ENCODE data around the gene CACNB1. TPM values are rescaled to one million over a fixed set of nuclear protein-coding genes. Genes with fewer than 3 reads are reported as not detected.

CACNB1 gene
- total RNA-seq, 1 experiment from 2014 or later = 20.0 TPM

GRCh38 chr17:39174920-39175694 lies 22.4 kb downstream of the CACNB1 start:
- no peak overlapping the region for H4K5ac ChIP-seq (ENCODE audit: insufficient read length, low read depth, low read length)
- H3K9me3 ChIP-seq (ENCODE audit: control insufficient read depth, low read depth, low read length) = no peaks in the 10 kb centered on the region
- no peak overlapping the region for H2BK15ac ChIP-seq (ENCODE audit: low read depth, low read length)
- H2BK12ac ChIP-seq (ENCODE audit: insufficient read length, low read depth, low read length) = no peak overlapping the region
- H3K27ac Mint-ChIP-seq = no peak overlapping the region; a peak in 2 of 7 replicates
- H2BK20ac ChIP-seq (ENCODE audit: low read depth, low read length, poor library complexity, severe bottlenecking) = no peak overlapping the region
- H3K27ac ChIP-seq (ENCODE audit: insufficient read length, low read depth, low read length) = no peak overlapping the region
- peak; percentile 96 for TF ChIP-seq CTCF (conservative IDR thresholded peaks at IDR 0.05)
- no CpG with 5 or more reads among the region's 35 CpGs for WGBS (ENCODE audit: extremely low coverage, insufficient read length, low lambda C conversion rate)
- no peak overlapping the region for H3K4ac ChIP-seq (ENCODE audit: low read depth, low read length)
- H3K36me3 Mint-ChIP-seq (ENCODE audit: insufficient read depth in 1 of 3, low read depth in 3 of 3) = peaks cover 7 to 36% (median 11%) of the 10 kb centered on the region in 3 experiments
- no peaks in the 10 kb centered on the region for H3K9me3 Mint-ChIP-seq
- no peak overlapping the region for H3T11ph ChIP-seq (ENCODE audit: low read length)
- peaks cover 31 to 52% of the 10 kb centered on the region in 2 experiments for H3K4me1 Mint-ChIP-seq
- H3K9ac ChIP-seq (ENCODE audit: extremely low read depth, insufficient read length, low read length) = no peak overlapping the region
- H3K27me3 ChIP-seq (ENCODE audit: insufficient read depth, low read length) = no peaks in the 10 kb centered on the region
- H4K8ac ChIP-seq (replicated peaks; ENCODE audit: insufficient read length, low read depth, low read length) = no peak overlapping the region
- no peak overlapping the region for H2BK5ac ChIP-seq (ENCODE audit: insufficient read length, low read length)
- H2BK120ac ChIP-seq (ENCODE audit: low read depth, low read length, poor library complexity, severe bottlenecking) = no peak overlapping the region
- H3K4me2 ChIP-seq (ENCODE audit: insufficient read depth, insufficient read length, low read length) = no peak overlapping the region
- H2AFZ ChIP-seq (ENCODE audit: low read length) = no peak overlapping the region
- no peak overlapping the region for H4K91ac ChIP-seq (ENCODE audit: insufficient read length, low read depth, low read length)
- H3K4me1 ChIP-seq (ENCODE audit: insufficient read depth, low read length) = no peaks in the 10 kb centered on the region; the same call in 1 of the 2 replicates
- peaks cover 6% of the 10 kb centered on the region for H3K27me3 Mint-ChIP-seq (ENCODE audit: low read depth)
- no peaks in the 10 kb centered on the region for H3K23me2 ChIP-seq (ENCODE audit: insufficient read length, low read depth, low read length, poor library complexity, severe bottlenecking)
- no peaks in the 10 kb centered on the region for H3K79me2 ChIP-seq (ENCODE audit: insufficient read depth, low read length)
- no peak overlapping the region for H3K14ac ChIP-seq (ENCODE audit: insufficient read depth, low read length)
- H3K4me3 Mint-ChIP-seq = peak overlapping the region; percentile 36 to 50; a peak in 4 of 5 replicates
- no peak overlapping the region for H3K56ac ChIP-seq (ENCODE audit: insufficient read length, low read depth, low read length)
- peak; percentile 94 for DNase-seq
- H3K23ac ChIP-seq (ENCODE audit: insufficient read length, low read depth, low read length) = no peak overlapping the region
- H2AK5ac ChIP-seq (ENCODE audit: insufficient read length, low read length) = no peak overlapping the region
- no peak overlapping the region for H3K18ac ChIP-seq (ENCODE audit: insufficient read length, low read depth, low read length)
- H3K79me1 ChIP-seq (ENCODE audit: insufficient read depth, low read depth, low read length, poor library complexity, severe bottlenecking) = no peaks in the 10 kb centered on the region
- H4K20me1 ChIP-seq (ENCODE audit: control insufficient read depth, insufficient read depth, insufficient read length) = no peaks in the 10 kb centered on the region

All from H9 (cell line).